Mesendoderm (in vitro differentiated cells): ENCODE measurements around the gene RIPOR3.

Experiments
- DNase-seq: peaks from one replicate; pipeline ENCODE4 v3.0.0; 2013
- H2AK5ac ChIP-seq: 2 replicates; pipeline ENCODE4 v1.6.1; 2013; ENCODE audit warnings: low read length, inconsistent platforms
- H2BK120ac ChIP-seq: 2 replicates; pipeline ENCODE4 v1.6.1; 2013; ENCODE audit warnings: low read depth, mild to moderate bottlenecking, low read length, moderate library complexity, mixed read lengths
- H2BK15ac ChIP-seq: replicated peaks from 2 replicates; pipeline ENCODE4 v1.6.1; 2013; ENCODE audit warnings: low read depth, mild to moderate bottlenecking, moderate library complexity
- H2BK5ac ChIP-seq: 2 replicates; pipeline ENCODE4 v1.6.1; 2013; ENCODE audit warnings: low read length, inconsistent platforms
- H3K18ac ChIP-seq: 2 replicates; pipeline ENCODE4 v1.6.1; 2013; ENCODE audit warnings: mild to moderate bottlenecking, low read length, mixed read lengths
- H3K23ac ChIP-seq: one replicate; pipeline ENCODE4 v1.6.1; 2013; ENCODE audit warnings: low read length
- H3K27ac ChIP-seq: 2 replicates; pipeline ENCODE4 v1.5.1; 2013; ENCODE audit warnings: low read depth, mild to moderate bottlenecking, inconsistent platforms, low read length, moderate library complexity
- H3K27me3 ChIP-seq: 2 replicates; pipeline ENCODE4 v1.6.1; 2013; ENCODE audit warnings: low read length, control low read depth, mild to moderate bottlenecking, inconsistent platforms; ENCODE audit not compliant: insufficient read depth, poor library complexity
- H3K36me3 ChIP-seq: 2 replicates; pipeline ENCODE4 v1.6.1; 2013; ENCODE audit warnings: low read length, inconsistent platforms; ENCODE audit not compliant: control insufficient read depth, insufficient read depth
- H3K4ac ChIP-seq: one replicate; pipeline ENCODE4 v1.6.1; 2013; ENCODE audit warnings: low read depth, mild to moderate bottlenecking, low read length, moderate library complexity
- H3K4me1 ChIP-seq: 2 replicates; pipeline ENCODE4 v1.6.1; 2013; ENCODE audit warnings: low read depth, low read length, inconsistent platforms; ENCODE audit not compliant: control insufficient read depth
- H3K4me2 ChIP-seq: 2 replicates; pipeline ENCODE4 v1.6.1; 2013; ENCODE audit warnings: low read length
- H3K4me3 ChIP-seq: 2 replicates; pipeline ENCODE4 v1.5.1; 2013; ENCODE audit warnings: mild to moderate bottlenecking, low read length
- H3K56ac ChIP-seq: one replicate; pipeline ENCODE4 v1.6.1; 2013; ENCODE audit warnings: low read length
- H3K79me1 ChIP-seq: 2 replicates; pipeline ENCODE4 v1.6.1; 2013; ENCODE audit warnings: low read length, inconsistent platforms
- H3K79me2 ChIP-seq: 2 replicates; pipeline ENCODE4 v1.6.1; 2013; ENCODE audit warnings: mild to moderate bottlenecking, low read length; ENCODE audit not compliant: control insufficient read depth, insufficient read depth
- H3K9ac ChIP-seq: 2 replicates; pipeline ENCODE4 v1.6.1; 2013; ENCODE audit warnings: low read length, inconsistent platforms
- H4K5ac ChIP-seq: one replicate; pipeline ENCODE4 v1.6.1; 2013; ENCODE audit warnings: low read length
- H4K8ac ChIP-seq: one replicate; pipeline ENCODE4 v1.6.1; 2013; ENCODE audit warnings: low read depth, mild to moderate bottlenecking, control low read depth, low read length, moderate library complexity
- WGBS: extraction: QIAGEN DNeasy Blood & Tissue Kit; methylation state at CpG from one replicate; pipeline ENCODE4 v1.1.7; 2013; ENCODE audit warnings: low lambda C conversion rate, missing lambda C conversion rate; ENCODE audit not compliant: insufficient coverage; ENCODE audit errors: extremely low coverage; 5-methylcytosine and 5-hydroxymethylcytosine counted together

The RIPOR3 gene

DNA sequence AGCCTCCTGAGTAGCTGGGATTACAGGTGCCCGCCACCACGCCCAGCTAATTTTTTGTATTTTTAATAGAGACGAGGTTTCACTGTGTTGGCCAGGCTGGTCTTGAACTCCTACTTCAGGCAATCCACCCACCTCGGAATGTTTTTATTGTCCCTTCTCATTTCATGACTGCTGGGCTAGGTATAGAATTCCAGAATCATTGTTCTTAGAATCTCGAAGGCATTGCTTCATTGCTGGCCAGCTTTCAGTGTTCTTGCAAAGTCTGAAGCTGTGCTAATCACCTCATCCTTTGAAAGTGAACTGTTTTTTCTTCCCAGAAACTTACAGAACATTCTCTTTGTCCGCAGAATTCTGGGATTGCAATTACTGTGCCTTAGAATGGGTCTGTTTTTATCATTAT, 132.2 kb downstream of the RIPOR3 start:
- Histone ChIP-seq H3K4me1 (no peaks in the 10 kb centered on the region), H3K23ac (no peak overlapping the region), H3K27ac (no peak overlapping the region), H3K9ac (no peak overlapping the region), H2BK15ac (no peak overlapping the region), H2AK5ac (no peak overlapping the region), H3K27me3 (no peaks in the 10 kb centered on the region), H3K4me3 (no peak overlapping the region), H3K79me1 (peaks cover 10% of the 10 kb centered on the region), H3K4ac (no peak overlapping the region), H2BK5ac (no peak overlapping the region), H4K5ac (no peak overlapping the region), H4K8ac (no peak overlapping the region), H3K36me3 (no peaks in the 10 kb centered on the region), H2BK120ac (no peak overlapping the region), H3K79me2 (peaks cover 1% of the 10 kb centered on the region), H3K18ac (no peak overlapping the region), H3K56ac (no peak overlapping the region), H3K4me2 (no peak overlapping the region)
- no CpG with 5 or more reads among the region's 6 CpGs for WGBS
- DNase-seq = no peak

DNA sequence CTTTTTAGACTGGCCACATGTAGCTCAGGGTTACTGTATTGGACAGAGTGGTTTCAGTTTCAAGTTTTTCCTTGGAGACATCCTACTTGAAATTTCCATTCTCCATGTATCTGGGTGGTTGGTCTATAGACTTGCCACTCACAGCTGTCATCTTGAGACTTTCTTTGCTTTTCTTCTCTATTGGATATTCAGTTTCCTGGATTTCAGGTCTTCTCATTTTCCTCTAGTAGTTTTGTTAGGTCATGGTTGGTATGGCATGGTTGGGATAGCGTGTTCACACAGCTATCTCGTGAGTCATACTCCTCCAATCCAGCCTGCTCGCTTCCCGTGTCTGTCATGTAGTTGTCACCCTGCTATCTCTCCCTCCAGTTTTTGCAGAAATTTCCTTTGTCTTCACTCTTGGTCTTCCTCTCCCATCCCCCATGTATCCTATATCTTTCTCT, 132.8 kb downstream of the RIPOR3 start:
- Histone ChIP-seq H2BK120ac (no peak overlapping the region), H3K23ac (no peak overlapping the region), H3K27ac (no peak overlapping the region), H3K56ac (no peak overlapping the region), H3K4me2 (no peak overlapping the region), H2AK5ac (no peak overlapping the region), H2BK15ac (no peak overlapping the region), H3K9ac (no peak overlapping the region), H2BK5ac (no peak overlapping the region), H3K18ac (no peak overlapping the region), H3K27me3 (no peaks in the 10 kb centered on the region), H3K4me1 (no peaks in the 10 kb centered on the region), H3K4me3 (no peak overlapping the region), H4K8ac (no peak overlapping the region), H3K4ac (no peak overlapping the region), H3K36me3 (no peaks in the 10 kb centered on the region), H3K79me1 (peaks cover 12% of the 10 kb centered on the region), H3K79me2 (peaks cover 1% of the 10 kb centered on the region), H4K5ac (no peak overlapping the region)
- peak; percentile 40 for DNase-seq
- WGBS = no CpG with 5 or more reads among the region's 4 CpGs

DNA sequence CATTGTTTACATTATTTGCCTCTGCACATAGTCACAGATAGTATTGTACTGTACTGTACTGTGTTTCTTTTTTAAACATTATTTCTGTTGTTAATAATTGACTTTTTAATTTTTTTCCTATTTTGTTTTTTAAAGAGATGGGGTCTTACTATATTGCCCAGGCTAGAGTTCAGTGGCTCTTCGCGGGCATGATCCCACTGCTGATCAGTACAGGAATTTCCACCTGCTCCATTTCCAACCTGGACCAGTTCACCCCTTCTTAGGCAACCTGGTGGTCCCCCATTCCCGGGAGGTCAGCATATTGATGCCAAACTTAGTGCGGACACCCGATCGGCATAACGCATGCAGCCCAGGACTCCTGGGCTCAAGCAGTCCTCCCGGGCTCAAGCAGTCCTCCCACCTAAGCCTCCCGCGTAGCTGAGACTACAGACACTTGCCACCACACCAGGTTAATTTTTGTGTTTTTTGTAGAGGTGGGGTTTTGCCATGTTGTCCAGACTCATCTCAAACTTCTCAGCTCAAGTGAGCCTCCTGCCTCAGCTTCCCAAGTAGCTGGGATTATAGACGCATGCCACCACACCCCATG, 133.7 kb downstream of the RIPOR3 start:
- Histone ChIP-seq H3K4me3 (no peak overlapping the region), H3K23ac (no peak overlapping the region), H2BK5ac (no peak overlapping the region)

DNA sequence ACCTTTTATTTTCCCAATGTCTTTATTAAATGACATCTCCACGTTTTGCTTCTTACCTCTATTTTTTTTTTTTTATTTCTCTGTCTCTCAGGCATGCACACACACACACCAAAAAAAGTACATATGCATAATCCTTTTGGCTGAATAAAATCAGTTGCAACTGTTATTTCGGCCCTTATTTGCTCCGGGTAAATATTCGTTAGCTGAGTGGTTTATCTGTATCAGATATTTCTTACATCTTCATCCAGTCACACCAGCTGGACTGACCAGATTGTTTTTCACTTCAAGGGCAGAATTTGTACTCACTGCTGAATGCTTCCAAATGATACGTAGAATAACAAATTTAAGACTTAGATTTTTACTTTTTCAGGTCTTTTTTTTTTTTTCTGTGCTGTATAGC, 135.7 kb downstream of the RIPOR3 start:
- Histone ChIP-seq H2BK15ac (no peak overlapping the region), H3K79me2 (peaks cover 1% of the 10 kb centered on the region), H3K36me3 (no peaks in the 10 kb centered on the region), H3K79me1 (peaks cover 14% of the 10 kb centered on the region), H3K23ac (no peak overlapping the region), H3K4me2 (no peak overlapping the region), H4K5ac (no peak overlapping the region), H3K27ac (no peak overlapping the region), H3K4me3 (no peak overlapping the region), H2BK5ac (no peak overlapping the region), H4K8ac (no peak overlapping the region), H3K9ac (no peak overlapping the region), H3K4ac (no peak overlapping the region), H3K4me1 (no peaks in the 10 kb centered on the region), H3K18ac (no peak overlapping the region), H2BK120ac (no peak overlapping the region), H3K27me3 (no peaks in the 10 kb centered on the region), H2AK5ac (no peak overlapping the region), H3K56ac (no peak overlapping the region)
- no peak for DNase-seq
- WGBS = no CpG with 5 or more reads among the region's 5 CpGs

More for the DNA sequence above, 133.7 kb downstream of the RIPOR3 start:
- Histone ChIP-seq H2AK5ac (no peak overlapping the region), H3K56ac (no peak overlapping the region), H3K9ac (no peak overlapping the region), H3K79me1 (peaks cover 14% of the 10 kb centered on the region), H3K18ac (no peak overlapping the region), H3K4ac (no peak overlapping the region), H4K8ac (no peak overlapping the region), H3K4me1 (no peaks in the 10 kb centered on the region), H3K4me2 (no peak overlapping the region), H4K5ac (no peak overlapping the region), H3K27ac (no peak overlapping the region), H2BK120ac (no peak overlapping the region), H3K27me3 (no peaks in the 10 kb centered on the region), H3K36me3 (no peaks in the 10 kb centered on the region), H3K79me2 (peaks cover 1% of the 10 kb centered on the region), H2BK15ac (no peak overlapping the region)
- WGBS = no CpG with 5 or more reads among the region's 11 CpGs
- DNase-seq = no peak

DNA sequence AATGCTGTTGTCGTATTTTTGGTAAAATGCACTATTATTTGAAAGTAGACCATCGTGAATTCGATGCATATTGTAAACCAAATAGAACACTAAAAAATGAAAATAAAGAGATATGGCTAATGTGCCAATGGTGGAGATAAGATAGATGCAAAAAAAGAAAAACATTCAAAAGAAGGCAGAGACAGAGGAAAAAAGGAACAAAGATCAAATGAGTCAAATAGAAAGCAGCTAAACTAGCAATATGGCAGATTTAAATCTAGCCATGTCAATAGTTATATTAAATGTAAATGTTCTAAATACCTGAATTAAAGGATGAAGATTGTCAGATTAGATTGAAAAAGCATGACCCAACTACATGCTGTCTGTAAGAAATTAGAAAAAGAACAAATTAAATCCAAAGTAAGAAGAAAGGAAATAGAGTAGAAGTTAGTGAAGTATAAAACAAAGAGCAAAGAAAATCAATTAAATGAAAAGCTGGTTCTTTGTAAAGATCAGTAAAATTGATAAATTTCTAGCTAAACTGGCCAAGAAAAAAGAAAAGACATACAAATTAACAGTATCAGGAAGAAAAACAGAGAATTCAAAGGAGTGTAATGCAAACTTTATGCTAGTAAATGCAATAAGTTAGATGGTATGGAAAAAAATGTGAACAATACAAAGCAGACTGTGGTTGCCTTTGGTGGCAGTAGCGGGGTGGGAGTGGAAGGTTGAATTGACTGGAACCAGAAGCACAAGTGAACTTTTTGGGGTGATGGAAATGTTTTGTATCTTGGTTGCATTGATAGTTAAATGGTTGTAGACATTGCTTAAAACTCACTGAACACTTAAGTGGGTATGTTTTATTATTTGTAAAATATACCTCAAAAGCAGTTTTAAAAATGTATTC, 136.4 kb downstream of the RIPOR3 start:
- Histone ChIP-seq H2BK15ac (no peak overlapping the region), H2AK5ac (no peak overlapping the region), H3K4me1 (no peaks in the 10 kb centered on the region), H3K4me2 (no peak overlapping the region), H3K56ac (no peak overlapping the region), H2BK120ac (no peak overlapping the region), H2BK5ac (no peak overlapping the region), H3K18ac (no peak overlapping the region), H3K79me2 (peaks cover 1% of the 10 kb centered on the region), H4K5ac (no peak overlapping the region), H3K23ac (no peak overlapping the region), H3K27me3 (no peaks in the 10 kb centered on the region), H3K9ac (no peak overlapping the region), H4K8ac (no peak overlapping the region), H3K36me3 (no peaks in the 10 kb centered on the region), H3K79me1 (peaks cover 10% of the 10 kb centered on the region), H3K4ac (no peak overlapping the region), H3K27ac (no peak overlapping the region), H3K4me3 (no peak overlapping the region)
- WGBS = no CpG with 5 or more reads among the region's 4 CpGs
- no peak for DNase-seq
